Effector memory CD8-positive, alpha-beta T cell (primary cell): Measurements from ENCODE around the gene FAM53B.

Experiments used
- ATAC-seq: fragments of 150-1000 bp; cut with Tn5 transposase; replicated peaks from 2 replicates; pipeline ENCODE4 v1.10.0; 2021; ENCODE audit warnings: mild to moderate bottlenecking, moderate library complexity
- DNase-seq, 3 experiments: peaks; one replicate each; pipeline ENCODE4 v3.0.0; 2021
- H3K27ac Mint-ChIP-seq, 2 donors: one replicate each; pipeline ENCODE4 v1.8.0; 2022; ENCODE audit warnings: mild to moderate bottlenecking in 2 of 2, mixed read lengths in 2 of 2, moderate library complexity in 2 of 2
- H3K27me3 Mint-ChIP-seq, 2 donors: one replicate each; pipeline ENCODE4 v1.8.0; 2022; ENCODE audit warnings: mixed read lengths in 2 of 2
- H3K36me3 Mint-ChIP-seq: one replicate; pipeline ENCODE4 v1.8.0; 2022; ENCODE audit warnings: mild to moderate bottlenecking, moderate library complexity, mixed read lengths; ENCODE audit not compliant: insufficient read depth
- H3K4me1 Mint-ChIP-seq, 2 donors: one replicate each; pipeline ENCODE4 v1.8.0; 2022; ENCODE audit warnings: low read depth in 2 of 2, mixed read lengths in 2 of 2
- H3K4me3 Mint-ChIP-seq, 2 donors: one replicate each; pipeline ENCODE4 v1.8.0; 2022; ENCODE audit warnings: mild to moderate bottlenecking in 2 of 2, mixed read lengths in 2 of 2, moderate library complexity in 2 of 2
- H3K9me3 Mint-ChIP-seq, 2 donors: one replicate each; pipeline ENCODE4 v1.8.0; 2022; ENCODE audit warnings: mixed read lengths in 2 of 2

FAM53B gene

GRCh38 chr10:124707144-124707467 is 37.1 kb downstream of the FAM53B start:
- H3K27me3 Mint-ChIP-seq = no peaks in the 10 kb centered on the region
- H3K9me3 Mint-ChIP-seq = no peaks in the 10 kb centered on the region
- H3K4me3 Mint-ChIP-seq = peak overlapping the region; percentile 63
- H3K36me3 Mint-ChIP-seq = peaks cover 50% of the 10 kb centered on the region
- DNase-seq = no peak
- peaks cover 88 to 93% of the 10 kb centered on the region in 2 donors for H3K4me1 Mint-ChIP-seq
- no peak for ATAC-seq
- peak overlapping the region; percentile 95 to 96 for H3K27ac Mint-ChIP-seq

- Mint-ChIP-seq H3K27me3 (no peaks in the 10 kb centered on the region), H3K4me1 (peaks cover 93 to 94% of the 10 kb centered on the region in 2 donors), H3K4me3 (peak overlapping the region; percentile 63), H3K36me3 (peaks cover 55% of the 10 kb centered on the region), H3K9me3 (no peaks in the 10 kb centered on the region), H3K27ac (peak overlapping the region; percentile 95 to 96)
- ATAC-seq = no peak
- no peak for DNase-seq
These were observed 37.6 kb downstream of the FAM53B start for GRCh38 chr10:124706462-124707143.

- Mint-ChIP-seq H3K27ac (peak overlapping the region; percentile 95 to 96), H3K27me3 (no peaks in the 10 kb centered on the region), H3K4me1 (peaks cover 92 to 96% of the 10 kb centered on the region in 2 donors), H3K9me3 (no peaks in the 10 kb centered on the region), H3K36me3 (peaks cover 51% of the 10 kb centered on the region), H3K4me3 (peak overlapping the region; percentile 63 to 64)
- DNase-seq (no peak), ATAC-seq (no peak)
These were observed 38.2 kb downstream of the FAM53B start for GRCh38 chr10:124705817-124706461.

GRCh38 chr10:124705381-124705740 is 38.8 kb downstream of the FAM53B start:
- peaks cover 92 to 96% of the 10 kb centered on the region in 2 donors for H3K4me1 Mint-ChIP-seq
- DNase-seq (no peak), ATAC-seq (no peak)
- no peaks in the 10 kb centered on the region for H3K9me3 Mint-ChIP-seq
- H3K4me3 Mint-ChIP-seq = peak overlapping the region; percentile 34 to 64
- H3K27me3 Mint-ChIP-seq = no peaks in the 10 kb centered on the region
- peak overlapping the region; percentile 95 to 96 for H3K27ac Mint-ChIP-seq
- H3K36me3 Mint-ChIP-seq = peaks cover 51% of the 10 kb centered on the region

- Mint-ChIP-seq H3K36me3 (peaks cover 55% of the 10 kb centered on the region), H3K9me3 (no peaks in the 10 kb centered on the region), H3K27ac (peak overlapping the region; percentile 95 to 96), H3K4me3 (peak overlapping the region; percentile 36 to 64), H3K27me3 (no peaks in the 10 kb centered on the region), H3K4me1 (peaks cover 92 to 96% of the 10 kb centered on the region in 2 donors)
- DNase-seq (no peak), ATAC-seq (no peak)
These were observed 39.5 kb downstream of the FAM53B start for GRCh38 chr10:124704428-124705380.

DNA sequence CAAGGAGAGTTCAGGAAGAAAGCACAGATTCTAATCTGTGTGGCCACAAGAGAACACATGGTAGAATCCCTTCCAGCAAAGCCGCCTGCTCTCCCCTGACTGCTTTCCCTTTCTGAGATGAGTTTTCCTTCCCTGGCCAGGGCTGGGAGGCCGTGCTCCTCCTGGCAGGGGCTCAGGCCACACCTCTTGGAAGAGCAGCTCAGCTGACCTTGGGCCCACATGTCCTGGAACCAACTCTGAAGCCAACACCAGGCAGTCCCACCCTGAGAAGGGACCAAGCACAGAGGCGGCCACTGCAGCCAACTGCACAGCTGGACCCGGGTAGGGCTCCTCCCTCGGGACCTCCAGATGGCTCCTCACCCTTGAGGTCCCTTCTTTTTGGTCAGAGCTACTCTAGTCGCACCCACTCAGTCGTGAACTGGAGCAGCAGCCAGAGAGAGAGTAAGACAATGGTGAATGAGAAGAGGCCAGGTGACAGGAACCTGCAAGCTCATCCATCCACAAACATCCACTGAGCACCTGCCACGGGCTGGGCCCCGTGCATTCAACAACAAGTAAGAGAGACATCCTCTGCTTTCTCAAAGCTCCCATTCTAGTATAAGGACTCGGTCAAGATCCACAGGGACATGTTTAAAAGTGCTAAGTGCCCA is 40.3 kb downstream of the FAM53B start:
- peaks cover 61% of the 10 kb centered on the region for H3K36me3 Mint-ChIP-seq
- no peaks in the 10 kb centered on the region for H3K27me3 Mint-ChIP-seq
- peak overlapping the region; percentile 64 to 77 for H3K4me3 Mint-ChIP-seq
- H3K4me1 Mint-ChIP-seq = peaks cover 91 to 96% of the 10 kb centered on the region in 2 donors
- DNase-seq (no peak), ATAC-seq (no peak)
- H3K27ac Mint-ChIP-seq = peak overlapping the region; percentile 95 to 96
- no peaks in the 10 kb centered on the region for H3K9me3 Mint-ChIP-seq

DNA sequence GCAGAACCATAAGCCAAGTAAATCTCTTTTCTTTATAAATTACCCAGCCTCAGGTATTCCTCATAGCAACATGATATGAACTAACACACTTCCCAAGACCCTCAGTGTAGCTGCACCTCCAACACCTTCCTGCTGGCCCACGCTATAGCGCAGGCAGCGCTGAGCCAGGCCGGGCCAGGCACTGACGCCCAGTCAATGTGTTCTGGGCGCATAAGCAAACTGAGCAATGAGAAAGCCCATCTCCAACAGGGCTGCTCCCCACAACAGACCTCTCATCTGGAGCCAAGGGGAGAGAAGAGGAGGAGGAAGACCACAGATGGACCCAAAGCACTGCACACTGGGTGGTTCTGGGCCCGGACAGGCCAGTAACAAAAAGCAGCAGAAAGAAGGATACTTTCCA is 40.8 kb downstream of the FAM53B start:
- H3K4me1 Mint-ChIP-seq = peaks cover 93 to 96% of the 10 kb centered on the region in 2 donors
- H3K4me3 Mint-ChIP-seq = peak overlapping the region; percentile 70 to 77
- peaks cover 67% of the 10 kb centered on the region for H3K36me3 Mint-ChIP-seq
- H3K27me3 Mint-ChIP-seq = no peaks in the 10 kb centered on the region
- ATAC-seq (no peak), DNase-seq (no peak)
- no peaks in the 10 kb centered on the region for H3K9me3 Mint-ChIP-seq
- peak overlapping the region; percentile 95 to 96 for H3K27ac Mint-ChIP-seq

GRCh38 chr10:124701881-124702656 is 42.1 kb downstream of the FAM53B start:
- Mint-ChIP-seq H3K27ac (peak overlapping the region; percentile 95 to 96), H3K36me3 (peaks cover 74% of the 10 kb centered on the region), H3K4me1 (peaks cover 93 to 96% of the 10 kb centered on the region in 2 donors), H3K9me3 (no peaks in the 10 kb centered on the region), H3K4me3 (peak overlapping the region; percentile 70 to 77), H3K27me3 (no peaks in the 10 kb centered on the region)
- peak; percentile 51 for ATAC-seq
- no peak for DNase-seq

DNA sequence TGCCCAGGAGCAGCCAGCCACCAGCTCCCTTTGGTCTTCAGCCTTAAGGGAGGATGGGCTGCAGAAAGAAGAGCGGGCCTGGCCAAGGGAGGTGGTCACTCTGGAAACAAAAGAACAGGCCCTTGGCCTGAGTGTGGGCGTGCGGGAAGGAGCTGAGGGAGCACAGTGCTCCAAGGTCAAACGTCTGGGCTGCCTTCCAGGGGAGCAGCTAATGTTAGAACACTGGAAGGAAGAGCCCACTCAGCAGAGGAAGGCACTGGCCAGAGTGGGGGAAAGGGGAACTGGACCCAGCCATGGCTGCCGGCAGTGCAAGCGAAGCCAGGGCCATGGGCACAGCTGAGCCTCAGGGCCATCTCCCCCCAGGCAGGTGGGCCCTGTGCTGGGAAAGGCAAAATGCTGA is 42.7 kb downstream of the FAM53B start:
- Mint-ChIP-seq H3K36me3 (peaks cover 72% of the 10 kb centered on the region), H3K4me3 (peak overlapping the region; percentile 70 to 77), H3K4me1 (peaks cover 94 to 97% of the 10 kb centered on the region in 2 donors)

GRCh38 chr10:124701038-124701365 is 43.2 kb downstream of the FAM53B start:
- Mint-ChIP-seq H3K36me3 (peaks cover 69% of the 10 kb centered on the region), H3K4me1 (peaks cover 94 to 98% of the 10 kb centered on the region in 2 donors), H3K27me3 (no peaks in the 10 kb centered on the region), H3K4me3 (peak overlapping the region; percentile 70 to 77), H3K9me3 (no peaks in the 10 kb centered on the region), H3K27ac (peak overlapping the region; percentile 95 to 96)
- ATAC-seq (no peak), DNase-seq (no peak)

More for the DNA sequence above, 42.7 kb downstream of the FAM53B start:
- no peaks in the 10 kb centered on the region for H3K9me3 Mint-ChIP-seq
- peak overlapping the region; percentile 95 to 96 for H3K27ac Mint-ChIP-seq
- DNase-seq (no peak), ATAC-seq (no peak)
- no peaks in the 10 kb centered on the region for H3K27me3 Mint-ChIP-seq

GRCh38 chr10:124700293-124701037 is 43.7 kb downstream of the FAM53B start:
- no peaks in the 10 kb centered on the region for H3K27me3 Mint-ChIP-seq
- peak overlapping the region; percentile 95 to 96 for H3K27ac Mint-ChIP-seq
- no peak for DNase-seq
- H3K4me3 Mint-ChIP-seq = peak overlapping the region; percentile 70 to 77
- H3K36me3 Mint-ChIP-seq = peaks cover 69% of the 10 kb centered on the region
- no peaks in the 10 kb centered on the region for H3K9me3 Mint-ChIP-seq
- peaks cover 94 to 98% of the 10 kb centered on the region in 2 donors for H3K4me1 Mint-ChIP-seq
- ATAC-seq = no peak
